Fibroblast of skin of abdomen (primary cell): Measurements from ENCODE around the gene PPFIA3.
"Not testable (repeated sequence)": the region's sequence is repeated elsewhere in the genome, so short reads cannot be mapped to it uniquely, and the experiment has no call there.

Experiments used
- DNase-seq: peaks from one replicate; pipeline ENCODE4 v3.0.0-alpha.2; 2013

Gene PPFIA3

DNA sequence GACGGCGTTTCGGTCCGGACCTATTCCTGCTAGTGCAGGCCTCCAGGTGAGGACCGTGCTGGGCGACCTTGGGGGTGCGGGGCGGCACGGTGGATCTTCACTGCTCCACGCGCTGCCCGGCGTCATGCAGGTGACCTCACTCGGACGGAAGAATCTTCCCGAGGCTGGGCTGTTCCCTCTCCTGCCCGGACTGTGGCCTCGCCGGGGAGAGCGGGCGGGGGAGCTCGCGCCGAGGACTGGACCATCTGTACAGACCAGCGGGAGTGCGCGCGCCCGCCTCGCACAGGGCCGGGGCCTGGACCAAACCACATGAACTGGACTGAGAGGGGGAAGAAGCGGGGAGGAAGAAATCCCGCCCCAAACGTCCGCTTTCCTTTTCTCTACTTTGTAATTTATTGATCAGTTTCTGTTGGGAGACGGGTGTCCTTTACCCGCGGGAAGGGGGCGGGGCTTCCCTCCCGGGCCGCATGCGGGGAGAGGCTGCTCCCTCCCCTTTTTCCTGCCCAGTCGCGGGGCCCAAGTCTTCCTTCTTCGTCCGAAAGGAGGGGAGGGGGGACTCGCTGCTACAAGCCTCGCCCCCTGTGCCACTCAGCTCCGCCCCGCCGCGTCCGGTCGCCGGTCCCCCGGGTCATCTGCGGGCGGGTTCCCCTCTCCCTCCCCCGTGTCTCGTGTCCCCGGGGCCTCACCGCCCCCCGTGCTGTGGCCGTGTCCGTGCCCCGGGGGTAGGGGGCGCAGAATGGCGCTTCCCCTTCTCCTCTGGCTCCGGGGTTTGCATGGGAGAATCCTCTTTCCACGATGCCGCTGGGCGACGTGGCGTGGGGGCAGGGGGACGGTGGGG is 31.0 kb downstream of the PPFIA3 start:
- peak; percentile 85 for DNase-seq

GRCh38 chr19:49150944-49151243 is 31.6 kb downstream of the PPFIA3 start:
- DNase-seq, result no peak

GRCh38 chr19:49151267-49152118 is 32.1 kb downstream of the PPFIA3 start:
- DNase-seq, result peak; percentile 31

DNA sequence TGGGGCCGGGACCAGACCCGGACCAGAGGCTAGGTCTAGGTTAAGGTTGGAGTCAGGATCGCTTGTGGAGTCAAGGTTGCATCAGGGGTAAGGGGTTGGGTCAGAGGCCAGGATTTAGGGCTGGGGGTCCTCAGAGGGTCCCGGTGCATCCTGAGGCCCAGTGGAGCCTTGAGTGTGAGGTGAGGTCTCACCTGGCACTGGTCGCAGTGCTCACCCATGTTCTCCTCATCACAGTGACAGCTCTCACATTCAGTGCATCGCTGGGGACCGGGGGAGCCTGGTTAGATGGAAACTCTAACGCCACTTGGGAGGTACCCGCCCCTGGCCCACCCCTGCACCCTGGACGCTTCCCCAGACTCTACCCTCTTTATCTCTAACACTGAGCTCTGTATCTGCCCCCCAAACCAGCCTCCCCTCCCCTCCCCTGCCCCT is 32.8 kb downstream of the PPFIA3 start:
- no peak for DNase-seq

DNA sequence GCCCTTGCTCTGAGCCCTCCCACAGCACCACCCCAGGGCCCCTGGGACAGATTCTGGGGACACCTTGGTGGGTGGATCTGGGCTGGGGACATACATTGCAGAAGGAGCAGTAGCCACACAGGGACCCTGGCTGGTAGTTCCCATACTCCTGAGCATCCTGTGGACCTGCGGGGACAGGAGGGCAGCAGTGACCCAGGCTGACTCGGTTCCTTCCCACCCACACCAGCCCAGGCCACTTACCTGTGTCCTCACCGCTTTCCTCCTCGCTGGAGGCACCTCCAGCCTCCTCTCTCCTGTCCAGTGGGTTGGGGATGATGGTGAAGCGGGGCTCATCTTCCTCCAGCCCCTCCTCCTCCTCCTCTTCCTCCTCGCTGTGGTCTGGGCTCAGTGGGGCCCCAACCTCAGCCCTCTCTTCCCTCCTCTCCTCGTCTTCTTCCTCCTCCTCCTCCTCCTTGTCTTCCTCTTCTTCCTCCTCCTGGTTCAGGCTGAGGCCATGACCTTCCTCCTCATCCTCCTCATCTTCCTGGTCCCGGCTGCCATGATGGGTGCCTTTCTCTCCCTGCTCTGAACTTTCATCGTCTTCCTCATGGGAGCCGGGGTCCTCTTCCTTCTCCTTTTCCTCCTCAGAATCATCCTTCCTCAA is 33.9 kb downstream of the PPFIA3 start:
- no peak for DNase-seq

DNA sequence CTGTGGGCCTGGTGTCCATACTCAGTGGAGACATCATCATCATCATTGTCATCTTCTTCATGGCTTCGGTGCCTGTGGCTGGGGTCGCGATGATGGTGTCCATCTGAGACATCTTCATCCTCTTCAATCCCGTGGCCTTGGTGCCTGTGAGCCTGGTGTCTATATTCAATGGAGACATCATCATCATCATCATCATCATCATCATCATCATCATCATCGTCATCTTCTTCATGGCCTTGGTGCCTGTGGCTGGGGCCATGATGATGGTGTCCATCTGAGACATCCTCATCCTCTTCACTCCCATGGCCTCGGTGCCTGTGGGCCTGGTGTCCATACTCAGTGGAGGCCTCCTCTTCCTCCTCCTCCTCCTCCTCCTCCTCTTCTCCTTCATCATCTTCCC is 34.9 kb downstream of the PPFIA3 start:
- DNase-seq, result no peak

- no peak for DNase-seq
Measured at GRCh38 chr19:49155005-49155819, 35.9 kb downstream of the PPFIA3 start, which contains the start of gene HRC. HRC (minus strand) TSS chr19:49155396; CDS start chr19:49155237, 159 bp downstream.

DNA sequence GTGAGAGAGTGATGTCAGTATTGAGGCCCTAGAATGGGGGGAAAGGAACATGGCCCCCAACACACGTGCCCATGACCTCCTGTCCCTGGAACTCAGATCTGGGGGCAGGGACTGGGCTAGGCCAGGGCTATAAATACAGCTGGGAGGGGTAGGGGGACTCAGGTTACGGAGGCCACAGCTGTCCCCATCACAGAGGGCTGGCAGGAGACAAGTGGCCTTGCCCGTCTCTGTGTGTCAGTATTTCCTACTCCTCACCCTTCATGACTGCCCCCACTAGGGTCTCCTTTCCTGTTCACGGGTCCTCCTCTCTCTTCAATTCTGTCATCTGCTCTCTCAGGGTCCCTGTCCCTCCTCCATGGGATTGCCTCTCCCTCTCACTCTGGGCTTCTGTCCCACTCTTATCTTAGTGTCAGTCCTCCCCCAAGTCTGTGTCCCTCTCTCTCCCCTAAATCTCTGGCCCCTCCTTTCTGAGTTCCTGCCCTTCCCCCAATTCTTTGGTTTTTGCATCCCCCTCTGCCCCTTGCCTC is 36.5 kb downstream of the PPFIA3 start:
- DNase-seq, result no peak

GRCh38 chr19:49157445-49158224 is 38.3 kb downstream of the PPFIA3 start, which contains the start of gene TRPM4:
TRPM4 (plus strand) TSS chr19:49157792; CDS start chr19:49157867, 75 bp downstream.
- peak; percentile 78 for DNase-seq

GRCh38 chr19:49160450-49161189 is 41.3 kb downstream of the PPFIA3 start:
- DNase-seq, result no peak

- no peak for DNase-seq
Measured at GRCh38 chr19:49161987-49162386, 42.6 kb downstream of the PPFIA3 start.

DNA sequence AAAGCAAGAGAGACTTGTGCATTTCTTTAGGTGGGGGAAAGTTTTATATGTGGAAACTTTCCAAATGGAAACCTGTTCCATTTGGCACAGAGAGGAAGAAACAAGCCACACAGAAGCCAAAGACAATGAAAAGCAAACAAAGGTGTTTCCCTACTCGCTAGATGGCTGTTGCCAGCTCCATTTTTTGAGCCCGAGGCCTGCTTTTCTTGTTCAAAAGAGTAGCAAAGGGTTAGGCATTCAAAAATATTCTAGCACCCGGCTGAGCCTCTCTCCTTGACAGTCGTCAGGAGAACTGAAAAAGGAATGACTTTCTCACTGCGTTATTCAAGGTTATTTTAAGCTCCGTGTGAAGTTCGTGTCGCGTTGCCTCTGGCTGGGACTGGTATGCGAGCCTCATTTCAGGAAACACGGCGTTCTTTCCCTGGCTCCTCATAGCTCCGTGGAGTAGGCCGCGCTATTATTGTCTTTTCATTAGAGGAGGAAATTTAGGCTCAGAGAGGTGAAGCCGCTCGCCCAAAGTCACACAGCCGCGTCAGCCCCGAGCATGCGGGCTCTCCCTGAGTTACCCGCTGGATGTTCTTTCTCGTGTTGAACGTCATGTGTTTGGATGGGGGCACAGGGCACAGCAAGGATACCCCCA is 45.9 kb downstream of the PPFIA3 start:
- no peak for DNase-seq

DNA sequence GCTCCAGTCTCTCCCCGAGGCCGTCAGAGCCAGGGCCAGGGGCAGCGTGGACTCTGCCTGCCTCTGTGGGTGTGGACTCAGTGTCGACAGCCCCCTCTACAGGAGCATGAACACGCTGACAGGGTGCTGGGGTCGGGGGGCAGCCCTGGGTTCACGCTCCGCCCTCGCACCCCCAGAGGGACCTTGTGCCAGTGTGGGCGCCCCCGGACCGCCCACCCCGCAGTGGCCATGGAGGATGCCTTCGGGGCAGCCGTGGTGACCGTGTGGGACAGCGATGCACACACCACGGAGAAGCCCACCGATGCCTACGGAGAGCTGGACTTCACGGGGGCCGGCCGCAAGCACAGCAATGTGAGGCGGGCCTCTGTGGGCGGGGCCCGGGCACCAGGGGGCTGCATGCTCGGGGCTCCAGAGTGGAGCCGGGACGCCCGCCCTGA is 46.5 kb downstream of the PPFIA3 start:
- DNase-seq, result no peak

- no peak for DNase-seq
Measured at GRCh38 chr19:49167857-49168409, 48.6 kb downstream of the PPFIA3 start.

DNA sequence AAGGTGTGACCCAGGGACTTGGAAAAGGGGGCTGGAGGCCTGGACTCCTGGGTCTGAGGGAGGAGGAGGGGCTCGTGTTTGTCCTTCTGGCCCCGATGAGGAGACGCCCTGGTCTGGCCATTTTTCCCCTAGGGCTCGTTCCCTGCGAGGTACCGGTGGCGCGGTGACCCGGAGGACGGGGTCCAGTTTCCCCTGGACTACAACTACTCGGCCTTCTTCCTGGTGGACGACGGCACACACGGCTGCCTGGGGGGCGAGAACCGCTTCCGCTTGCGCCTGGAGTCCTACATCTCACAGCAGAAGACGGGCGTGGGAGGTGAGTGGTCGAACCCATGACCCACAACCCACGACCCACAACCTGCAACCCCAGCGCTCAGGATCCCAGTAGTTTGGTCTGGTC is 49.1 kb downstream of the PPFIA3 start:
- no peak for DNase-seq

- no peak for DNase-seq
Measured at GRCh38 chr19:49173198-49173597, 53.9 kb downstream of the PPFIA3 start.

- no peak for DNase-seq
Measured at GRCh38 chr19:49180659-49181058, 61.3 kb downstream of the PPFIA3 start.

- not testable (repeated sequence) for DNase-seq
Measured at GRCh38 chr19:49182010-49182847, 62.9 kb downstream of the PPFIA3 start.
